Measurements from ENCODE around the gene ORAI2.

GRCh38 chr7:102449136-102449535 lies 15.8 kb downstream of the ORAI2 start:
- TF ChIP-seq POLR2A (IDR thresholded peaks at IDR 0.05; ENCODE audit: low read depth, low read length) = no peak
- no peak for TF ChIP-seq GATA2 (IDR thresholded peaks at IDR 0.05; ENCODE audit: insufficient read depth, insufficient read length, low read depth, low read length)
- no peak for TF ChIP-seq MAX (IDR thresholded peaks at IDR 0.05; ENCODE audit: insufficient read depth, insufficient read length)
- no peak for TF ChIP-seq CTCF (IDR thresholded peaks at IDR 0.05; ENCODE audit: extremely low read depth in 1 of 2, insufficient read depth in 1 of 2, low read depth in 1 of 2, low read length in 2 of 2)
- TF ChIP-seq JUN (IDR thresholded peaks at IDR 0.05; ENCODE audit: borderline replicate concordance, insufficient read depth, insufficient read length, low read depth) = no peak
- no peak for TF ChIP-seq POLR2AphosphoS5 (IDR thresholded peaks at IDR 0.05; ENCODE audit: insufficient read depth, low read depth, low read length)
- no peak for TF ChIP-seq MYC (IDR thresholded peaks at IDR 0.05; ENCODE audit: low read depth, low read length)
- no peak for TF ChIP-seq EZH2 (IDR thresholded peaks at IDR 0.05; ENCODE audit: borderline replicate concordance, low read depth, low read length, severe bottlenecking)

Measured in endothelial cell of umbilical vein (primary cell).